Stimulated activated naive CD4-positive, alpha-beta T cell treated with Interleukin-2 at 50 U/mL for 16 hours (primary cell): ENCODE measurements around the gene PTPRM.

Source experiments
- DNase-seq: peaks from one replicate; lab custom pipeline; 2025; lab: John Stamatoyannopoulos, UW

Gene PTPRM

DNA sequence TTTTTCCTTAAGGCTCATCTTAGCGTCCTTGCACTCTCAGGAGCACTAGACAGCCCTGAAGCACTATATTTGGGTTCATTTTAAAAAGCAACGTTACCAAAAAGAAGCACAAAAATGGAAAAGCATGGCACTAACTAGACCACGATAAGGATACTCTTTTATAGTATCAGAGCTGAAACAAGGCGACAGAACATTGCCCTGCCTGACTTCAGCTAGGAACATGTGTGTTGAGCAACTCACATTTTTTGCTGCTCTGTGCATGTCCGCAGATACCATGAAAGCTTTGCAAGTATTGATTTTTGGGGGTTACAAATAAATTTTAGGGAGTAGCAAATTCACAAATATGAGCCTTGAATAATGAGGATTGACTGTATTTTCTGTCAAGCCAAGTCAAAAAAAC lies 332.0 kb downstream of the PTPRM start:
- DNase-seq, result no peak

DNA sequence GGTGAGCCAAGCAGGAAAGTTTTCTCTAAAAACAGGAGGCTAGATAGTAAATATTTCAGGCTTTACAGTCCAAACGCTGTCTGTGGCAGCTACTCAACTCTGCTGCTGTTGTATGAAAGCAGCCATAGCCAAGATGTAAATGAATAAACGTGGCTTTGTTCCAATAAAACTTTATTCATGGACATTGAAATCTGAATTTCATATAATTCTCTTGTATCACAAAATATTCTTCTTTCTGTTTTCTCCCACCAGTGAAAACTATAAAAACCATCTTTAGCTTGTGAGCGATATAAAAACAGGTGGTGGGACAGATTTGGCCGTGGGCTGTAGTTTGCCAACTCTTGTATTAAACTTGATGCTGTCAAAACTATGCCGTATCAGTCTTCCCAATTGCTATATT lies 333.0 kb downstream of the PTPRM start:
- no peak for DNase-seq

DNA sequence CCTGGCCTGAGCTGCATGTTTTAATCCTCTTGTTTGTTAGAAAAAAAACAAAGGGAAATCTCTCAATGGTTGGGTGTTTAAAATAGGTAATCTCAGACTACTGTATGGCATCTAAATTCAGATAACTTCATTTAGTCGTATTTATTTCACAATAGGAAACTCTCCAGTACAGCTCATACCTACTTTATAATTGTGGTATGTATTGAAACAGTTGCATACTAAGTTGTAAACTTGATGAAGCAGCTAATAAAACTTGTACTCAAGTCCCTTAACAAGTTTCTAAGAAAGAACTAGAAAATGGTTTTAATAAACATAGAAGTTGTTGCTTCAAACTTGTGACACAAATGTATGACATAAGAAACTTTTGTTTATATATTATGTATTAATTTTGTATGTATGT lies 334.5 kb downstream of the PTPRM start:
- no peak for DNase-seq

DNA sequence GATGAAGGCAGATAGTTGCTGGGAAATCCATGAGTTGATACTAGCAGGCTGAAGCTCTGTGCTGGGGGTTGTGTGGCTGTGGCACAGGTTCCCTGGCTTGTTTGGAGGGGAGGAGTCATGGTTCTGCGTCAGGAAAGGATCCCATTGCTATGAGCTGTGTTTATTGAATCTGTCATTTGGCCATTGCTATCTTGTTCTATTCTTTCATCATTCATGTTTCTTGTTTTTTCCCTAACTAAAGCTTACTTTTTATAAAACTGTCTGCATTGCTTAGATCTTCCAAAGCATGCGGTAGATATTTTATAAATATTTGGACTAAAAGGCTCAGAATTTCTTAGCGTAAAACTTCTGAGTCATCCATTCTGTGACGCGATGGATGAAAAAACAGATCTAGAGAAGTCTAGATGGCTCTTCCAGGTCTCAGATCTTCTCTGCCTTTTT lies 335.3 kb downstream of the PTPRM start:
- no peak for DNase-seq

DNA sequence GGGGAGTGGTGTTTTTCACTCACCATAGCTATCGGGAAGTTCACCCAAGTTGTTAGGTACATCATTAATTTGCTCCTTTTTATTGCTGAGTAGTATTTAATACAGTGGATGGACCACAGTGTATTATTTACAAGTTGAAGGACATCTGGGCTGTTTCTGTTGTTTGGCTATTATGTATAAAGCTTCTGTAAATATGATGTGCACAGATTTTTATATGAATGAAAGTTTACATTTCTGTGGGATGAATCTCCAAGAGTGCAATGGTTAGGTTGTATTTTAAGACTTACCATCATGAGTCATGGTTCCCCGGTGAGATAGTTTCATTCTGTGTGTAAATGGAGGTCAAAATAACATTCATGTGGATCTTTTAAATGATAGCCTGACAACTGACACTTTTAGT lies 337.4 kb downstream of the PTPRM start:
- DNase-seq, result no peak

DNA sequence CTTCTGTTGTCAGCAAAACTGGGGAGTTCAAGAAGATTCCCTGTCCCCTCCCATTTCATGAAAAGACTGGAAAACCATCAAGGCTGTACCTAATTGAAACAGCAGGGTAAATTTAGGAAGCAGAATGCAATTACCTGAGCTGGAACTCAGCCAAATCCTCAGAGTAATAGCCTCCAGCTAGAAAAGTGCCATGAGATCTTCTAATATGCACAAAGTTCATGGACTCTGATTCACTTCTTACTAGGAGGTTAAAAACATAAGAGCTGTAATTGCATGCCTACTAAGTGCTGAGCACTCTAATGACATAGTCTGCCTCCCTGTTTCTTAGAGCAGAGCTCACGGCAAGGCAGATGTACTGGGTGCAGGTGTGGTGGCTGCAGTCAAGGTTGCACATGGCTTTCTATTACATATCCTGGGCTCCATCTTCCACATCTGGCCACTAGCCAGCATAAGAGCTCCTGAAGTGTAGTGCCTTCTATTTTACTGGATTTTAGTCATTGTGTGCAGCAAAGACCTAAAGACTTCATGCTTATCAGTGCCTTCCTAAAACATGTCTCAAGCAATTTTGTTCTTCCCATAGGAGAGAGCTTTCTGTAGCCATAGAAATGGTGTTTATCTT lies 341.7 kb downstream of the PTPRM start:
- no peak for DNase-seq

DNA sequence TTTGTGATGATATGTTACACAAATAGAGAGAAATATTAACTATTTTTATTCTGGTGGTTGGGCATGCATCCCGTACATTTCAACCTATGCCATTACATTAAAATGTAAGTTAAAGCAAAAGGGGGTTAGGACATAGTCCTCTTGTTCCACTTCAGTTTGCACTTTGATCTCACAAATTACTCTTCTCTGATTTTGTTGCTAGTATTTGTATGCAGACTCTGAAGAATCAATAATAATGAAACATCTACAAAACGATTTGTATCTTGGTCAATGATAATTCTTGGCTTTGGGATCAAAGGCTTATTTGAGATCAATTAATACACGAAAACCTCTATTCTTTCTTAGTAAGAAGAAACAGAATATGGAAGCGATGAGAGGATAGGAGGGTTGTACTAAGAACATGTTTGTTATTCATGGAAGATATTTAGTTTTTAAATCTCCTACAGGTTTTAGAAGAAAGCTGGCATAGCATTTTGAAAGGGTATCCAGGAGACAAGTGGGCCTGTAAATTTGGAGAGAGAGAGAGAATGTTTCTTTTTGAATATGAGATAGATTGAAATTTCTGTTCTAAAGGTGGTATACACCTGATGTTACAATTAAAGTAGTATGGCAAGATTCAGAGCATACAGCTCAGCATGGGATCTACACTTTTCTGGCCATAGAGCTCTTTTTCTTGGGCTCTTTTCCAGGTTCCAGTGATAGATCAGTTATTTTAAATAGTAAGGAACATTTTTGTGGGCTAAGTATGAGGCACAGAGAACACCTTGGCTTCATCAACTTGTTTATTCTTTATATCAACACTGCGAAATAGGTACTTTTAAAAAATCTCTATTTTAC lies 347.9 kb downstream of the PTPRM start:
- no peak for DNase-seq

DNA sequence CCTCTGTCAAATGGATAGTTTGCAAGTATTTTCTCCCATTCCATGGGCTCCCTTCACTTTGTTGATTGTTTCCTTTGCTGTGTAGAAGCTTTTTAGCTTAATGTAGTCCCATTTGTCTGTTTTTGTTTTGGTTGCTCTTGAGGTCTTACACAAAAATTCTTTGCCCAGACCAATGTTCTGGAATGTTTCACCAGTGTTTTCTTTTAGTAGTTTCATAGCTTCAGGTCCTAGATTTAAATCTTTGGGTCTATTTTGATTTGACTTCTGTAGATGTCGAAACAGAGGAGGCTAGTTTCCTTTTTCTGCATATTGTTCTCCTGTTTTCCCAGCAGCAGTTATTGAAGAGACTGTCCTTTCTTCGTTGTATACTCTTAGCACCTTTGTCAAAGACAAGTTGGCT lies 351.6 kb downstream of the PTPRM start:
- no peak for DNase-seq

DNA sequence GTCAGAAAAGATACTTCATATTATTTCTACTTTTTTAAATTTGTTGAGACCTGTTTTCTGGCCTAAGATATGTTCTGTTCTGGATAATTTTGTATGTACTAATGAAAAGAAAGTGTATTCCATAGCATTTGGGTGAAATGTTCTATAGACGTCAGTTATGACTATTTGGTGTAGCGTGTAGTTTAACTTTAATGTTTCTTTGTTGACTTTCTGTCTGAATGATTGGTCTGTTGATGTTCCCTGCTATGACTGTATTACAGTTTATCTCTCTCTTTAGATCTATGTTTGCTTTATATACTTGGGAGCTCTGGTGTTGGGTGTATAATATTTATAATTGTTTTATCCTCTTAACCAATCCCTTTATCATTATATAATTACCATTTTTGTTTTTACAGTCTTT lies 352.4 kb downstream of the PTPRM start:
- no peak for DNase-seq

DNA sequence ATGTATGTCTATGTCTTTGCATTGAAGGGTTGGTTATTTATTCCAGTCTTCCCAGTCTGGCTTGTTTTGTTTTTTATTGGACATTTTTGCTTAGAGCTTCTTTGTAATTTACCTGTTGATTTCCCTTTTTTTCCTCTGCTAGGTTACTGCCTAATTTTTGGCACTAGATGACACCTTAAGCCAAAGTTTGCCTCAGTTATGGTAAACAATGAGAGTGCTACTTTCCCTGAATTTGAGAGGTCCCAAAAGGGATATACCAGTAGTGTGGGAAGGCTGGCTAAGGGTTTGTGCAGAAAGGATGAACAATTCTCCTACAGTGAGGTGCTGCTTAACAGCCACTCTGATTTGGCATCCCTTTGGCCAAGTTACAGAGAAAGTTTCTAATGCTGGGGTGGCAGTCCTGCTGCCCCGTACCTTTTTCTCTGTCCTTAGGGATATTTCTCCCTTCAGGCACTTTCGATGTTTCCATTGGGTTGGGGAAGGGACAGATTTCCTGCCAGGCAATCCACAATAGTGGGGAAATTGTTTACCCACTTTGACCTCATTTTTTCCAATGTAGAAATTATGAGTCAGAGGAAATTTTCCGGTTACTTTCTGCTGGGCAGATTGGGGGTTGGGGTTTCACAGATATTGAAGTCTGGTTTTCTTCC lies 354.9 kb downstream of the PTPRM start:
- no peak for DNase-seq

DNA sequence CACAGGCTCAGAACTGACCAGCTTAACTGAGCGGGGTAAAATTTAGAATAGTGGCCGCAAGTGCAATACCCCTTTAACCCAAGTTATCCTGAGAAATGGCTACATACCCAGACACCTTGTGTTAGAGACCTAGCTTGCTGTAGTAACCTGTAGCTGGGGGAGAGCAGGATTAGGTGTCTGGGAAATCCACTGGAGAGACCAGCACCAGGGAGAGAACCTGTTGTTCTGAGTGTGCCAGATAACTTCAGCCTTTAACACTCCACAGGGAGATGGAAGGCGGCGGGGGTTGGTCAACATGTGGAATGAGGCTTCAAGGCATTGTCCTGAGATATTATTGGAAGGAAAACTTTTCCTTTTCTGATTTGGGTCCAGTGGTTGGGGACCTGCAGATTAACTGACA lies 356.0 kb downstream of the PTPRM start:
- no peak for DNase-seq

DNA sequence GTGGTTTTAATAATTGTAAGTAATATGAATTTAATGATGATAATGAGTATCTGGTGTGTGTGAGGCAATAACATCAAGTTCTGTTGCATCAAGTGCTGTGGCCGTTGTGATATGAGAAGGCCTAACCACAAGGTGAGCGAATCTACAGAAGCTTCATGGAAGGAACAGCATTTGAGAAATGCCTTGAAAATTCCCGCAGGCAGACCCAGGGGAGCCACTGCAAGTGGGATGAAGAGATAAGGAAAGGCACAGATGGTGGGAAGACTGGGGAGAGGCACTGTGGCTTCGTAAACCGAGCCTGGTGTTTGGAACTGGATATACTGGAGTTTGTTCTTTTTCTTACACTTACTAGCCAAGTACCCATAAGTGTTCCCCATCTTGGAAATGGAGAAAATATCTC lies 357.5 kb downstream of the PTPRM start:
- DNase-seq, result no peak

DNA sequence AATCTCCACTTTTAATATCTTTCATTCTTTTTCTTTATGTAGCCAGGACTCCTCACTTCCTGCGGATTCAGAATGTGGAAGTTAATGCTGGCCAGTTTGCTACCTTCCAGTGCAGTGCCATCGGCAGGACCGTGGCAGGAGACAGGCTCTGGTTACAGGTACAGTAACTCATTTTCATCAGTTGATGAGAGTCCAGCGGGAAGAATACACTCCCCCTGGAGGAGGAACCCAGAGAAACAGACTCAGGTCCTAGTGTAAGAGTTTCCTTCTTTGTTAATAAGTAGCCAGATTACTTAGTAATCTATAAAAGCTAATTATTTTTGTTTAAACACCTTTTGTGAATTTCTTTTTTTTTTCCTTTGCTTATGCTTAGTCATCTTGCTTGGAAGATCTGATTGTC lies 359.4 kb downstream of the PTPRM start:
- no peak for DNase-seq

DNA sequence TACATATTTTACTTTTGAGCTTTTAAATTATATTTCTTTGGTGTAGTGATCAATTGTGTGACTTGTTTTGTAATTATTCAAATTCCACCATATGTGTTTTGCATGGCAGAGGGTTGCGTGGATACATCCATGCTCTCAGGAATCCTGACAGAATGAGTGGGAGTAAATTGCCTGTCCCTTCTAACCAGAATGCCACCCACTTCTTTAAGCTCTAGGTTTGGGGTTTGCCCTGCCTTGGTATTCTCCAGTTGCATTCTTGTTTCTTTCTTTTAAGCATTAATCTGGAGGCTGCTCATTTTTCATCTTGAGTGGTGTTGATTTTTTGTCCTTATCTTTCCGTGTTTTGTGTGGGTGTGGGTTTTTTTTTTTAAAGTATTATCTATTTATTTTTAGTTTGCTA lies 360.0 kb downstream of the PTPRM start:
- no peak for DNase-seq

DNA sequence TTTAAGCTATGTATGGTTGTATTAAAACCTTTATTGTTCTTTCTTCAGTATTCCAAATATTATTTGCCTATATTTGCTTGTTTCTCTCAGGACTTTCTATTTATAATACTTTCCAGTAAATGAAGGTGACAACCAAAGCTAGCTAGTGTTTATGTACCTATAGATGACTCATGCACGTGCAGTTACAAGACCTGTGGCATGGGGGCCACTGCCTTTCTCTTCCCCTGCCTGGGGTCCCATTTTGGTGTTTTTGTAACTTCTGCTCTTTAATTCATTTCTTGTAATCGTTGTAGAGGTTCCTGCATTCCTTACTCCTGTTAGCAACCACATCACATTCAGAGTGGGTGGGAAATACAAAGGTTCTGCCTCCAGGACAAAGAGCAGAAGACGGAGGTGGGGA lies 364.6 kb downstream of the PTPRM start:
- DNase-seq, result no peak

DNA sequence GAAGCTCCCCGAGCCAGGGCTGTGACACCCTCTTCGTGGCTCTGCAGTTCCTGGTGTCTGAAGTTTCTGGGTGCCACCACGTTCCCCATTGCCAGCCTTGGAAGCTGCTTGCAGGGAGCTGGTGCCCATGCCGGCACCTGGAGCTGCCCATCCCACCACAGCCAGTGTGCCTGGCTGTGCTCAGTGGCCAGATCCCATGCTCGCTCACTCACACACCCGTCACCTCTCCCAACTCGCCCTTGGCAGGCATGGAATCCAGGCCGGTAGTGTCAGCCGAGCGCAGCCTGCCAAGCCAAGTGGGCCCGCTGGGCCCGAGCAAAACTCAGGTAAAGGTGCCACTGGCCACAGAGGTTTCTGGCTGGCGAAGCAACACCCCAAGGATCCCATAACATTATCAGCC lies 370.2 kb downstream of the PTPRM start:
- no peak for DNase-seq

DNA sequence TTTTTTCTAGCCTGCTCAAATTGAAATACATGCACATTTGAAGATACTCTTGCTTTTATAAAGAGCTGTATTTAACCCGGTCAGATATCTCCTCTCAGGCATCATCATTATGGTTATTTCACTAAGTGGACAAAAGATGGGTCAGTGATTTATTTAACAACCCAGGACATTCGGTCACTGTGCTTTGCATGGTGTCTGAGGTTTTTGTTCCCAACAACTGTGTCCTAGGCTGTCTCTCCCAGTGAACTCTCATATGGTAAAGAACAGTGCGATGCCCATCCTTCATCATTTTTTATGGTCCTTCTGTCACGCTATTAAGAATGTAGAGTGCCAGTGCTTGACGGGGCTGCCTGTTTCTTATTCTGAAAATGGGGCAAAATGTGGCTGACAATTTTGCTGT lies 372.4 kb downstream of the PTPRM start:
- DNase-seq, result no peak

DNA sequence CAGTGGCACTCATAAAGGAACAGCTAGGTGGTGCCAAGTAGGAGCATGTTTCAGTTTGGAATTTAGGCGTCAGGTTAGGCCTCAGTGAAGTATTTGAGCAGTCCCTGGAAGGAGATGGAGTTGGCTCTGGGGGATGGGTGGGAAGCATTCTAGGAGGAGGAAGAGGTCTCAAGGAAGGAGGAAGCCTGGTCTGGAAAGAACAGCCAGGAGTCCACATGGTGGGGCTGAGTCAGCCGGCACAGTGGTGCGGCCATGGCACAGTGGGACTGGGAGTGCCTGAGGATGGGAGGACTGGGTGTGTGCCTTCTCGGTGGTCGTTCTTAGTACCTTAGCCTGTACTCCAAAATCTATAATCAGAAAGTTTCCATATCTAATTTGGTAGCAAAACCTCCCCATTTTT lies 373.3 kb downstream of the PTPRM start:
- DNase-seq, result no peak

DNA sequence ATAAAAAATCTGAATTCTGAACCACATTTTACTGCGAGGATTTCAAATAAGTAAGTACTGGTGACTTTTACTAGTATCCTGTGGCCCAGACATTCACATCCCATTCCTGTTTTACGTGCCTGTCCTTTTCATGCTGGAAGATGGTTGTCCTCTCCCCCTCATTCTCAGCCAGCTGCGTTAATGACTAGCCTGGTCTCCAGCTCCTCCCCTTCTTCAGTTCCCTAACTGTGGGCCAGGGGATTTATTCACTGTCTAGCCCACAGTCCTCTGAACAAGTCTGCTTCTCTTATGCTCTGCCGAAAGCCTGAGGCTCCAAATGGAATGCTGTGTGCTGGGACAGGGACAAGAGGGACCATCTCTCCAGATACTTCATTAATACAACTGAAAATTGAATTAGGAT lies 373.9 kb downstream of the PTPRM start:
- DNase-seq, result no peak

DNA sequence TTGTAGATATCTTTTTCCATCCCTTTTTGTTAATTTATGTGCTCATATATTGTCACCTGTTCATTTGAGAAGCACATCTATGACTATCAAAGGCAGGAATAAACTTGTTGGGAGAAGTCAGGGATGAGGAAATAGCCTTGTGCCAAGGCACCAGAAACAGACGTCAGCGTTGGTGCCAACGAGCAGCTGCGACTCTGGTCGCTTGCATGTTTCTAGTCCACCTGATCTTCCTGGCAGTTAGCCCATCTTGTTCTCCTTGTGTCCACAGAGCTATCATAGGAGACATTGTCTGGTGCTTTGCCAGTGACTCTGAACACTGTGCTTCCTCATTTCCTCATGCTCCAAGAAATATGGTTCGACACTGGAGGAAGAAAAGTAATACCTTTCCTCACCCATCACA lies 374.4 kb downstream of the PTPRM start:
- no peak for DNase-seq

DNA sequence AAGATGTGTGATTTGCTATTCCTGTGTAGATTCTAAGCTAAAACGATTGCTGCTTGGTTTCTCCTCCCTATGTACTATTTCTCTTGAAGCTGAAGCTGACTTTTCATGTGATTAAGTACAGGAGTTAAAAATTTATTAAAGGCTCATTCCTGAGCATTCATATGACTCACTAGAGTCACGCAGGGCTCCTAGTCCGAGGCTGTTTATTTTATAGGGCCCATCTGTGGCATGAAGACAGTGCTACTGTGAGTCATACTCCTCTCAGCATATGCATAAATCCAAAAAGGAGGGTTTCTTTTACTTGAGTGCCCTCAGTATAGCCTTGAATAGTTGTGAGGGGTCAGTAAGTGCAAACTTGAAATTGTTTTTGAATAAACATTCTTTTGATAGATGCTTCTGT lies 378.8 kb downstream of the PTPRM start:
- DNase-seq, result no peak

DNA sequence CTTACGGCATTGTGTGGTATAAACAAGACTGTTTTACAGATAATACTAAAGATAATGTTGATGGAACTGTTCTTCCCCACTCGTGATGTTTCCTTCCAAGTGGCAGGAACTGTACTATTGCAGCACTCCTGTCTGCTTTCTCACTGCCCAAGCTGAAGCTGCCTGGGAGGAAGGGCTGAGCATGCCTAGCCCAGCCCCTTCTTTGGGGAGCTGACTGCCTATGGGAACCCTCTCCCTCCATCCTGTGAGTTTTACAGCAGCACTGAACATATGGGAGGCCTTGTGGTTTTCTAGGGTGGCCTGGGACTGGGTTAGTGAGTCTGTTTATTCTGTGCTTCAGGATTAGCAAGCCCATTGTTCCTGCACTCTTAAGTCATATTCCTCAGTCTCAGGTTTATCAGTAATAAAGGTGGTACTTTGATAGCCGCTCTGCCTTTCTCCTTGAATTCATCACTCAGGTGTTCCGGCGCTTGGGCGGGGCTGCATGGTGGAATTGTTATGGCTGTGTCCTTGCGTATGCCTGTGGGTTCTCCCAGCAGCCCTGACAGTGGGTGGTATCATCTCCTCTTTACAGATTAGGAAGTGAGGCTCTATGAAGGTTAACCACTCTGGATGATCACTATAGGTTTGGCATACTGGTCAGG lies 379.7 kb downstream of the PTPRM start:
- DNase-seq, result no peak
